GM12872 (cell line): ENCODE measurements around the gene CES2.

Experiments used
- TF ChIP-seq, protein P1 (sequence below): IDR thresholded peaks from 3 replicates; pipeline ENCODE4 v1.5.1; 2011; ENCODE audit warnings: low read depth, mild to moderate bottlenecking, low read length, moderate library complexity; ENCODE audit not compliant: insufficient read depth

CES2 gene

GRCh38 chr16:66958857-66959703 lies 23.8 kb downstream of the CES2 start:
- TF ChIP-seq, protein P1, sequence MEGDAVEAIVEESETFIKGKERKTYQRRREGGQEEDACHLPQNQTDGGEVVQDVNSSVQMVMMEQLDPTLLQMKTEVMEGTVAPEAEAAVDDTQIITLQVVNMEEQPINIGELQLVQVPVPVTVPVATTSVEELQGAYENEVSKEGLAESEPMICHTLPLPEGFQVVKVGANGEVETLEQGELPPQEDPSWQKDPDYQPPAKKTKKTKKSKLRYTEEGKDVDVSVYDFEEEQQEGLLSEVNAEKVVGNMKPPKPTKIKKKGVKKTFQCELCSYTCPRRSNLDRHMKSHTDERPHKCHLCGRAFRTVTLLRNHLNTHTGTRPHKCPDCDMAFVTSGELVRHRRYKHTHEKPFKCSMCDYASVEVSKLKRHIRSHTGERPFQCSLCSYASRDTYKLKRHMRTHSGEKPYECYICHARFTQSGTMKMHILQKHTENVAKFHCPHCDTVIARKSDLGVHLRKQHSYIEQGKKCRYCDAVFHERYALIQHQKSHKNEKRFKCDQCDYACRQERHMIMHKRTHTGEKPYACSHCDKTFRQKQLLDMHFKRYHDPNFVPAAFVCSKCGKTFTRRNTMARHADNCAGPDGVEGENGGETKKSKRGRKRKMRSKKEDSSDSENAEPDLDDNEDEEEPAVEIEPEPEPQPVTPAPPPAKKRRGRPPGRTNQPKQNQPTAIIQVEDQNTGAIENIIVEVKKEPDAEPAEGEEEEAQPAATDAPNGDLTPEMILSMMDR, result no peak

DNA sequence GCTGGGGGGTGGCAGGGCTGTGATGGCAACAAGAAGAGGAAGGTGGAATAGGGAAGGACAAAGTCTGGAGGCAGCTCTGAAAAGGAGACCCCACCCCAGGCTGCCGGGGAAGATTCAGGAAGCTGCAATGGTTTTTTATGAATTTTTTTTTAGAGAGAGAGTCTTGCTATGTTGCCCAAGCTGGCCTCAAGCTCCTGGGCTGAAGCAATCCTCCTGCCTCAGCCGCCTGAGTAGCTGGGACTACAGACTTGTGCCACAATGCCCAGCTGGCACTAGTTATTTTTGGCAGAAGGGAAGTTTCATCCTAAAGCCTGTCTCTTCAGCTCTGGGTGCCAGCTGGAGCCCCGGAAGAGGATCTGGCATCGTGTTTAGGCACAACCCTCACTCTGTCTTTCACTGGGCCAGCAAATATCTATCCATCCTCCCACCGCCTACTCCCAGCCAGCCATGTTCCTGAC lies 24.4 kb downstream of the CES2 start:
- TF ChIP-seq, protein P1, result no peak

DNA sequence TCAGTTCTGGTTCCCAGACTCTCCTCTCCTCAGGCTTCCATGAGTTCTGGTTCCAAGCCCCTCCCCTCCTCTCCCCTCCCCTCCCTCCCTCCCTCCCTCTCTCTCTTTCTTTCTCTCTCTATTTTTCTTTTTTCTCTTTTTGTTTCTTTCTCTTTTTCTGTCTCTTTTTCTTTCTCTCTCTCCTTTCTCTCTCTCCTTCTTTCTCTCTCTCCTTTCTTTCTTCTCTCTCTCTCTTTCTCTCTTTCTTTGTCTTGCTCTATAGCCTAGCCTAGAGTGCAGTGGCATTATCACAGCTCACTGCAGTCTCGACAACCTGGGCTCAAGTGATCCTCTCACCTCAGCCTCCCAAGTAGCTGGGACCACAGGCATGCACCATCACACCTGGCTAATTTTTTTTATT lies 25.0 kb downstream of the CES2 start:
- TF ChIP-seq, protein P1, result no peak

DNA sequence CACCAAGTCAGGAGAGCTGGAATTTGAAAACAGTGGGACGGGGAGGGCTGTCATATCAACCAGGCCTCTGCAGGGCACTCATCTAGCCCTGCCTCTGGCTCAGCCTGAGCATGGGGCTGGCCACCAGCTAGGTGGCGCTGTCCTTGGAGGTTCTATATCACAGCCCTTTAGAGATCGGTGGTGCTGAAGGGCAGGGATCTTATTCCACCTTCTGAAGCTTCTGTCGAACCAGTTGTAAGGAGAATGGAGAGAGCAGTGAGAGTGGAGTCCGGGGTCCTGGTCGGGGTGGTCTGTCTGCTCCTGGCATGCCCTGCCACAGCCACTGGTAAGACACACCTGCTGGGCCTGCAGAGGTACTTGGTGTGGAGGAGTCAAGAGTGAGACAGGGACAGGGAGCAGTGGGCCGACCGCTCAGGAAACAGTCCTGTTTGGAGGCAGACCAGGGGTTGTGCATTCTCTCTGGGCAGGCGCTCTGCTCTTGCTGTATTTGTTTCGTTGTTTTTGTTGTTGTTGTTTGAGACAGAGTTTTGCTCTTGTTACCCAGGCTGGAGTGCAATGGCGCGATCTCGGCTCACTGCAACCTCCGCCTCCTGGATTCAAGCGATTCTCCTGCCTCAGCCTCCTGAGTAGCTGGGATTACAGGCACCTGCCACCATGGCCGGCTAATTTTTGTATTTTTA lies 25.9 kb downstream of the CES2 start, which contains the start of gene CES3:
CES3 (plus strand) TSS at position 202 of the 680 bp plus-strand sequence; CDS start at position 244, 42 bp downstream.
- TF ChIP-seq, protein P1, result peak; percentile 92

DNA sequence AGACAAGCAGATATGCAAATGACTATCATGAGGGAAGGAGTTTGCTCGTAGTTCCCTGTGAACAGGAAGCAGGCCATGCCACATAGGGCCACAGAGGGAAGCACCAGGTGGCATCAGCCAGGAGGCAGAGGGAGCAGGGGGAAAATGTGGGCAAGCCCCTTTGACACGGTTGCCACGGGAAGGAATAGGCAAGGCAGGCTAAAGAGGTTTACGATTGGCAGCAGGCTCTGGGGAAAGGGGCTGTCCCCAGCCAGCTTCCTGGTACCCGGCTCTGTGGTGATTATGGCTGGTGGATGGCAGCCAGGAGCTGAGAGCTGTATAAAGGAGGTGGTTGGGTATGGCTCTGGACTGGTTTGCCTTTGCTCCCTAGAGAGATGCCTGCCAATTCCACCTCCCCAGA lies 26.6 kb downstream of the CES2 start:
- TF ChIP-seq, protein P1, result no peak

DNA sequence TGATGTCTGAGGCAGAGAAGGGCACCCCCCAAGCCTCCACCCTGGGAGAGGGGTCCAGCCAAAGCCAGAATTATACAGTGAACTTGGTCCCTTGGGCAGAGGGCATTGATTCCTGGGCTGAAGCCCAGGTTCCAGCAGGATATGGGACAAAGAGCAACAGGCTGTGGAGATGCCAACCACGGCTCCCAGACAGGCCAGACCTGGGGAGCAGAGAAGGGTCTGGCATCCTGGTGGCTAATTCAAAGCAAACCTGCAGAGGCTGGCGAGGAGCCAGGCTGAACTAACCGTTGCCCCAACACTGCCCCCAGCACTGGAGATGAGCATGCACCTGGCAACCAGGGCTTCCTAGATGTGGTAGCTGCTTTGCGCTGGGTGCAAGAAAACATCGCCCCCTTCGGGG lies 28.7 kb downstream of the CES2 start:
- TF ChIP-seq, protein P1, result no peak

DNA sequence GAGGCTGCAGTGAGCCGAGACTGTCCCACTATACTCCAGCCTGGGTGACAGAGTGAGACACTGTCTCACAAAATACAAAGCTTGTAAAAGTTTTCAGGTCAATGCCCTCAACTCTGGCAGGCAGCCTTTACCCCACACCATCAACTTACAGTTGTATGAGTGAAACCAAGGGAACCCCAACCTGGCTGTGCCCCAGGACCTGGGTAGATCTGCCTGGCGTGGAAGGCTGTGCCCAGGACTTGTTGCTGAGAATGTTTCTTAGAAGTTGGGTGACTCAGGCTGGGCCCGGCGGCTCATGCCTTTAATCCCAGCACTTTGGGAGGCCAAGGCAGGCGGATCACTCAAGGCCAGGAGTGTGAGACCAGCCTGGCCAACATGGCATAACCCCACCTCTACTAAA lies 33.5 kb downstream of the CES2 start:
- TF ChIP-seq, protein P1, result no peak
